GM12878 (cell line): ENCODE results near the gene HSBP1L1.

Source experiments
- EZH2 ChIP-seq: IDR thresholded peaks from 2 replicates; pipeline ENCODE4 v1.6.1; 2012; ENCODE audit warnings: low read depth, mild to moderate bottlenecking, control low read depth, inconsistent platforms, low read length, borderline replicate concordance; ENCODE audit not compliant: control insufficient read depth
- HDGF ChIP-seq: fragments of 450-650 bp; IDR thresholded peaks from 2 replicates; pipeline ENCODE4 v1.6.1; 2016; ENCODE audit warnings: antibody characterized with exemption
- KDM1A ChIP-seq: fragments of 200-600 bp; sonication (generic); IDR thresholded peaks from 2 replicates; pipeline ENCODE4 v1.6.1; 2016; ENCODE audit warnings: borderline replicate concordance
- MYC ChIP-seq: IDR thresholded peaks from 2 replicates; pipeline ENCODE4 v1.6.1; 2011; ENCODE audit warnings: mild to moderate bottlenecking, low read length, moderate library complexity, inconsistent platforms; ENCODE audit not compliant: insufficient read depth, insufficient replicate concordance, insufficient read length, severe bottlenecking
- POLR2A ChIP-seq: IDR thresholded peaks from 2 replicates; pipeline ENCODE4 v1.6.1; 2011; ENCODE audit warnings: low read depth, mild to moderate bottlenecking, low read length
- SP1 ChIP-seq: IDR thresholded peaks from one replicate; pipeline ENCODE4 v1.6.1; 2011; ENCODE audit warnings: low read depth, low read length
- ZNF274 ChIP-seq: IDR thresholded peaks from one replicate; pipeline ENCODE4 v1.8.0; 2011; ENCODE audit not compliant: insufficient read length, insufficient read depth
- TF ChIP-seq, protein P1 (sequence below), 3 experiments: IDR thresholded peaks in 2 of 3; conservative IDR thresholded peaks in 1 of 3; 2 replicates each; pipeline ENCODE4 v1.5.1; 2011; ENCODE audit warnings: low read depth in 3 of 3, low read length in 3 of 3, mild to moderate bottlenecking in 3 of 3, control low read depth in 2 of 3, moderate library complexity in 2 of 3, inconsistent platforms in 1 of 3, mixed read lengths in 1 of 3; ENCODE audit not compliant: control insufficient read depth in 2 of 3, insufficient read depth in 1 of 3; ENCODE audit errors: extremely low read depth in 1 of 3

DNA sequence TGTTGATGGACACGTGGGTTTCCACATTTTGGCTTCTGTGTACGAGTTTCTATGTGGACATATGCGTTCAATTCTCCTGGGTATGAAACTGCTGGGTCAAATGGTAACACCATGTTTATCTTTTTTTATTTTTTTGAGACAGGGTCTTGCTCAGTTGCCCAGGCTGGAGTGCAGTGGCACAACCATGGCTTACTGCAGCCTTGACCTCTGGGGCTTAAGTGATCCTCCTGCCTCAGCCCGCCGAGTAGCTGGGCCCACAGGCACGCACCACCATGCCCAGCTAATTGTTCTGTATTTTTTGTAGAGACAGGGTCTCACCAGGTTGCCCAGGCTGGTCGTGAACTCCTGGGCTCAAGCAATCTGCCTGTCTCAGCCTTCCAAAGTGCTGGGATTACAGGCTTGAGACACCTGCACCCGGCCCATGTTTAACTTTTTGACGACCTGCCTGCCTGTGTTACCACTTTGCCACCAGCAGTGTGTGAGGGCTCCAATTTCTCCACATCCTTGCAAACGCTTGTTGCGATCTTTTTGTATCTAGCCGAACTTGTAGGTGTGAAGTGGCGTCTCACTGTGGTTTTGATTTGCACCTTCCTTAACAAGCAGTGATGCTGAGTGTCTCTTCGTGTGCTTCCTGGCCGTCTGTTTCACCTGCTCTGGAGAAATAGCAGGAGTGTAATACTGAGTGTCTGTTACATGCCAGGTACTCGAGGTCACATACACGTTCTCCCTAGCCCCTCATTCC is 6.9 kb downstream of the HSBP1L1 start:
- TF ChIP-seq, protein P1, sequence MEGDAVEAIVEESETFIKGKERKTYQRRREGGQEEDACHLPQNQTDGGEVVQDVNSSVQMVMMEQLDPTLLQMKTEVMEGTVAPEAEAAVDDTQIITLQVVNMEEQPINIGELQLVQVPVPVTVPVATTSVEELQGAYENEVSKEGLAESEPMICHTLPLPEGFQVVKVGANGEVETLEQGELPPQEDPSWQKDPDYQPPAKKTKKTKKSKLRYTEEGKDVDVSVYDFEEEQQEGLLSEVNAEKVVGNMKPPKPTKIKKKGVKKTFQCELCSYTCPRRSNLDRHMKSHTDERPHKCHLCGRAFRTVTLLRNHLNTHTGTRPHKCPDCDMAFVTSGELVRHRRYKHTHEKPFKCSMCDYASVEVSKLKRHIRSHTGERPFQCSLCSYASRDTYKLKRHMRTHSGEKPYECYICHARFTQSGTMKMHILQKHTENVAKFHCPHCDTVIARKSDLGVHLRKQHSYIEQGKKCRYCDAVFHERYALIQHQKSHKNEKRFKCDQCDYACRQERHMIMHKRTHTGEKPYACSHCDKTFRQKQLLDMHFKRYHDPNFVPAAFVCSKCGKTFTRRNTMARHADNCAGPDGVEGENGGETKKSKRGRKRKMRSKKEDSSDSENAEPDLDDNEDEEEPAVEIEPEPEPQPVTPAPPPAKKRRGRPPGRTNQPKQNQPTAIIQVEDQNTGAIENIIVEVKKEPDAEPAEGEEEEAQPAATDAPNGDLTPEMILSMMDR (IDR thresholded peaks at IDR 0.05 in 2 of 3, conservative IDR thresholded peaks at IDR 0.05 in 1 of 3; ENCODE audit: control insufficient read depth in 2 of 3, extremely low read depth in 1 of 3, insufficient read depth in 1 of 3, low read depth in 3 of 3, low read length in 3 of 3), result no peak
- no peak for TF ChIP-seq EZH2
- no peak for TF ChIP-seq MYC
- no peak for TF ChIP-seq ZNF274
- no peak for TF ChIP-seq HDGF
- no peak for TF ChIP-seq KDM1A
- no peak for TF ChIP-seq POLR2A
- TF ChIP-seq SP1, result no peak
